ENCODE results near the gene CAPN10.

CAPN10 gene

DNA sequence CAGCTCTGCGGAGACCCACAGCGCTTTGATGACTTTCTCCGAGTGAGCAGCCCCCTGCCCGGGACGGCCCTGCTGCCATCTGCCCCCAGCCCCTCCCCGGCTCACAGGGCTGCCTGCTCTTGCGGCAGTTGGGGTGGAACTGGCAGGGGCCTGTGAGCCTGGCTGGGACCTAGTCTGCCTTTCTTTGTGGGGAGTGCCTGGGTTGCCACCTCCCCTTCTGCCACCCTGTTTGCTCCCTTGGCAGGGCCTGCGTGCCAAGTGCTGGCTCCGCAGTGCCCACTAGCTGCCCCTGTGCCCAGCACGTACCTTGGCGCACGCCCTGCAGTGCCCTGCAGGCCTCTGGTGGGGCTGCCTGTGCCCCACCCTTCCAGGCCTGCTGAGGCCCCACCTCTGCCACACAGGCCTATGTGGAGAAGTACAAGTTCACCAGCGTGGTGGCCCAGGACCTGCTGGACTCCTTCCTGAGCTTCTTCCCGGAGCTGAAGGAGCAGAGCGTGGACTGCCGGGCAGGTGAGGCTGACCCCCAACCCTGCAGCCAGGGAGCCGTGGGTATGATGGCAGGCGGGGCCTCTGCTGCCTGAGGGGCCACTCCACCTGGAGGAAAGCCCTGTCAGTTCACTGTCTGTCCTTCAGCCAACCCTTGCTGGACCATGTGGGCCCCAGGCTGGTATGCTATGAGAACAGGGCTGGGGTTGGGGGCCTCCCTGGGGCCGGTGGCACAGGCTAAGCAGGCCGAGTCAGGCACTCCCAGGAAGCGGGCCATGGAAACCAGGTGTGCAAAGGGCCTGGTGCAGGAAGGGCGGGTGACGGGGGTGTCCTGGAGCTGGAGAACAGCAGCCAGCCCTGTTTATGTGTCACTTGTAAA lies 11.2 kb upstream of the CAPN10 start:
- DNase-seq, result no peak

DNA sequence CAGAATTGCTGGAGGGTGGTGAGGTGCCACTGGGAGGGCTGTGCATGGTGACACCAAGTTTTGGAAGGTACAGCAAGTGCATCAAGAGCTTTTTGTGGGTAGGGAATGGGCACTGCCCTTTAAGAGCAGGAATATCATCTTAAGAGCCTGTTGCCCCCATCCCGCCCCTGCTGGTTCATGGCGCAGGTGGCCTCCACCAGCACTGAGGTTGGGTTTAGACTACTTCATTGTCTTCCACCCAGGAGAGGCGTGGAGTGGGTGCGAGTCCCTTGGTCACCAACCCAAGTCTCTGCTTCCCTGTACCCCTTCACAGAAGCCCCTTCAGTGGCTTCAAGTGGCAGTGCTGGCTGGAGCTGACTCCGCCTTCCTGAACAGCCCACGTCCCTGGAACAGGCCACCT lies 10.5 kb upstream of the CAPN10 start:
- no peak for DNase-seq

DNA sequence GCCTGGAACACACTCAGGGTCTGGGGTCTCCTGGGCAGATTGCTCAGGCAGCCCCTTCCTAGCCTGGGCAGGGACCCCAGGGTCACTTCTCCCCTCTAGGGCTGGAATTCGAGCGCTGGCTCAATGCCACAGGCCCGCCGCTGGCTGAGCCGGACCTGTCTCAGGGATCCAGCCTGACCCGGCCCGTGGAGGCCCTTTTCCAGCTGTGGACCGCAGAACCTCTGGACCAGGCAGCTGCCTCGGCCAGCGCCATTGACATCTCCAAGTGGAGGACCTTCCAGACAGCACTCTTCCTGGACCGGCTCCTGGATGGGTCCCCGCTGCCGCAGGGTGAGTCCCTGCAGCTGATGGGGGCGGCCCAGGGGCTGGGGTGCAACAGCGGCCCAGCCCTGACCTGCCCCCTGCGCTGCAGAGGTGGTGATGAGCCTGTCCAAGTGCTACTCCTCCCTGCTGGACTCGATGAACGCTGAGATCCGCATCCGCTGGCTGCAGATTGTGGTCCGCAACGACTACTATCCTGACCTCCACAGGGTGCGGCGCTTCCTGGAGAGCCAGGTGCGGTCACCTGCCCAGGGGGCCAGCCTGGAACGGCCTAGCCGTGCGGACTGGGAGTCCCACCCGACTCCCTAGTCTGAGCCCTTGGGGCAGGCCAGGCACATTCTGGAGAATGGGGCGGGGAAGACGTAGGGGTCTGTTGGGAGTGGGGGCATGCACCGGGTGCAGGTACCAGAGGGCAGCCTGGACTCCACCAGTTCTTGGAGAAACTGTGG lies 9.9 kb upstream of the CAPN10 start:
- DNase-seq, result no peak

DNA sequence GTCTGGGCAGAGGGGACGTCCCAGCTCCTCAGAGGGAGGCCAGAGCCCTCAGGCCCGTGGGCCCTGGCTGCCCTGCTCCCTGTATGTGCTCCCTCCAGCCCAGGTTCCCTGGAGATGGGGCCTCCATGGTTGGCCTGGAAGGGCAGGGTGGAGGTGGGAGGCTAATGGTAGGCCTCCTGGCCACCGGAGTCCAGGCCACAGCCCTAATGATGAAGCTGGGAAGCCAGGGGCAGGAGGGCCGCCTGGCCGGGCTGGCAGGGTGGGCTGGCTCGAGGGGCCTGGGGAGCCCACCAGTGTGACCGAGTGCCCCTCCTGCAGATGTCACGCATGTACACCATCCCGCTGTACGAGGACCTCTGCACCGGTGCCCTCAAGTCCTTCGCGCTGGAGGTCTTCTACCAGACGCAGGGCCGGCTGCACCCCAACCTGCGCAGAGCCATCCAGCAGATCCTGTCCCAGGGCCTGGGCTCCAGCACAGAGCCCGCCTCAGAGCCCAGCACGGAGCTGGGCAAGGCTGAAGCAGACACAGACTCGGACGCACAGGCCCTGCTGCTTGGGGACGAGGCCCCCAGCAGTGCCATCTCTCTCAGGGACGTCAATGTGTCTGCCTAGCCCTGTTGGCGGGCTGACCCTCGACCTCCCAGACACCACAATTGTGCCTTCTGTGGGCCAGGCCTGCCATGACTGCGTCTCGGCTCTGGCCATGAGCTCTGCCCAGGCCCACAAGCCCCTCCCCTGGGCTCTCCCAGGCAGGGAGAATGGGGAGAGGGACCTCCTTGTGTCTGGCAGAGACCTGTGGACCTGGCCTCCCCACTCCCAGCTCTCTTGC lies 9.0 kb upstream of the CAPN10 start:
- no peak for DNase-seq

DNA sequence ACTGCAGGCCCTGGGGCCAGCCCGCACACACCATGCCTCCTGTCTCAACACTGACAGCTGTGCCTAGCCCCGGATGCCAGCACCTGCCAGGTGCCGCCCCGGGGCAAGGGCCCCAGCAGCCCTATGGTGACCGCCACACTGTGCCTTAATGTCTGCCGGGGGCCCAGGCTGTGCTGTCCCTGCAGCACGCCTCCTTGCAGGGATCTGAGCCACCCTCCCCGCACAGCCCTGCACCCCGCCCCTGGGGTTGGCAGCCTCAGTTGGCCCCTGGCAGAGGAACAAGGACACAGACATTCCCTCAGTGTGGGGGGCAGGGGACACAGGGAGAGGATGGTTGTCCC lies 8.5 kb upstream of the CAPN10 start:
- DNase-seq, result no peak

DNA sequence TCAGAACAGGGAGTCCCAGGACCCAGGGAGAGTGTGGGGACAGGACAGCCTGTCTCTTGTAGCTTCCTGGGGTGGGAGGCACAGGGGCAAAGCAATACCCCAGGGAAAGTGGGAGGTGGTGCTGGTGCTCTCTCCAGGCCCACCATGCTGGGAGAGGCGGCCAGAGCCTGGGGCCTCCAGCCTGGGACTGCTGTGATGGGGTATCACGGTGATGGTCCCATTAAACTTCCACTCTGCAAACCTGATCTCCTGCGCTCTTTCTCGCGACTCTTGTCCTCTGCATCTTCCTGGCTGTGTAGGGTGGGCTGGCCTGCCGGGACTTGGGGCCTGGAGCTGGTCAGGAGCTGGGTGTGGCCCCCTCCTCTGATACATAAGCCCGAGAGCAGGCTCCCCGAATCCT lies 8.0 kb upstream of the CAPN10 start:
- DNase-seq, result no peak

DNA sequence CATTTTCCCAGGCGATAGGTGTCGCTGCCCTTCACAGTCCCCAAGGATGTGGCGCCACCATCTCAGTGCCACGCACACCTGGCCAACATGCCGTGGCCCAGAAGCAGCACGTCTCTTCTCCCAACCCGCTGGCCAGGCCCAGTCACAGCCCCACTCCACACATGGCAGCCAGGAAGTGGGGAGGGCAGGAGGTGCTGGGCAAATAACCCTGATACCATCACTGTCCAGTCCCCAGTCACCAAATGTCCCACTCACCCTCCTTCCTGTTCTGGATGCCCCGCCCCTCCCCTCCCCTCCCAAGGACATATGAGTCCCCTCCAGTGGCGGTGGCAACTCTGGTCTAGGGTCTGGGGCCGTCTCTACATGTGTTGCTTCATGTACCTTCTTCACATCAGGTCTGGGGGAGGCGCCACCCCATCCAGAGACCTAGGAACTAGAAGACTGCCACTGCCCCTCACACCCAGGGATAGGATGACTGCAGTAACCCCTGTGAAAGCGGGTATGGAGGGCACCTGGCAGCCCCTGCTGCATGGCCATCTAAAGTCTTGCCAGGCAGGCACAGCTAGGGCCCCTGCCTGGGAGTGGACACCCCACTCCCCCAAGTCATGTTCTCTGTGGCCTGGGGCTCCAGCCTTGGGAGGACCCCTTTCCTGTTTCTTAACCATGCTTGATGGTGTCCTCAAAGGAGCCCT lies 7.3 kb upstream of the CAPN10 start:
- no peak for DNase-seq

DNA sequence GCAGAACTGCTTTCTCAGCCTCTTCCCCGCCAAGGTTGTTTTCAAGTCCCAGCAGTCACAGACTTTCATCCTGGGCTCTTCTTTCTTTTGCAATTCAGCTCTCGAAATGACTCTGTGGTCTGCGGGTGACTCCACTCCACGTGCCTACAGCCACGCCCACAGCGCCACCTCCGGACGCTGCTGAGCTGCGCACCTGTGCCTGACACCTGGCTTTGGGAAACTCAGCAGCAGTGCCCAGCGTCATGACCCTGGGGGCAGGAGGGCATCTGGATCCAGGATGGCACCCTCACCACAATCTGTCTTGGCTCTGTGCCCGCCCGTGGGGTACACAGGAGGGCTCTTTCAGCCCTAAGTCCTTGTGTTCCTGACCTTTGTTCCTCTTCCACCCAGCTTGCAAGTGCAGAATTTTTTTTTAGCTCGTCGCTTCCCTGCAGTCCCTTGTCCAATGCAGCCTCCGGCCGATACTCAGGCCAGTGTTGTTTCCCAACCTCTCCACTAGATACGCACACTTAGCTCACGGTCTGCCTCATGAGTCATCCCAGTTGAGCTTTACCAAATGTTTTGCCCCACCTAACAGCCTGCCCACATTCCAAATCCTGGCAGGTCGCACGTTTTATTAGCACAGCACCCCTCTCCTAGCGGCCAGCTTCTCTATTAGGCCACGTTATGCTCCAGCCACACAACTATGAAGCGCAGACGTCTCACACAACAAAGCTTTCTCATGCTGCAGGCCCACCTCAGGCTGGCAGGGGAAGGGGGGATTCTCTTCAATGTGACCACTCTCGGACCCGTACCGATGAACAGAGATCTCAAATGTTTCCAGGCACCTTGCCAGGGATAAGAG lies 6.5 kb upstream of the CAPN10 start:
- peak; percentile 5 for DNase-seq

DNA sequence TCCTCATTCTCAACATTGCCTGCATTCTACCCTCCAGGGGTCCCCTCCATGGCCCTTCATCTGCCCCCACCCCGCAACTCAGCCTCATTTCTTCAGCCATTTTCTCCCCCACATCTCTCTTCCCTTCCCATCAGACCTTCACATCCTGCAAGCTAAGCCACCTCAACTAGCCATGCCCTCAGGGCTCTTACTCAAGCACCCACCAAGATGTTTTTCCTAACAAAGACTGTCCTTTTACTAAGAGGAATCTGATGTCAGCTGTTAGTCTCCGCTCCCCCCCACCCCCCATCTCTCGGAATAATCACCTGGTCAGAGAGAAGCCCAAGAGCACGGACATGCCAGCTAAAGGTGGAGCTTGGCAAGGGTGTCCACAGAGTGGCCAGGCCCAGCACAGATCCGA lies 4.7 kb upstream of the CAPN10 start:
- no peak for DNase-seq

DNA sequence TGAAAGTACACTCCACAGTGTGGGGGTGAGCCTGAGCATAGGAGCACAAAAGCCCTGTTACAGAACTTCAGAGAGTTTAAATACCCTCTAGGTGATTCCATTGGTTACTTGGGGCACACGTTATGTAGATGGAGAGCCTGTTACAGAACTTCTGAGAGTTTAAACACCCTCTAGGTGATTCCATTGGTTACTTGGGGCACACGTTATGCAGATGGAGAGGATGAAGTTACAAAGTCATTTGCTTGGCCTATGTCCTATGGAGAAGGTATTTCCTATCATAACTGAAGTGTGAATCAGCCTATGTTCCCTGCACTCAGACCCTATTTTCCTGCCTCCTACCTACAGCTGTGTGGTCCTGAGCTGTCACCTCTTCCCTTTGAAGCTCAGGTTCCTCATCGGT lies 3.8 kb upstream of the CAPN10 start:
- DNase-seq, result no peak

DNA sequence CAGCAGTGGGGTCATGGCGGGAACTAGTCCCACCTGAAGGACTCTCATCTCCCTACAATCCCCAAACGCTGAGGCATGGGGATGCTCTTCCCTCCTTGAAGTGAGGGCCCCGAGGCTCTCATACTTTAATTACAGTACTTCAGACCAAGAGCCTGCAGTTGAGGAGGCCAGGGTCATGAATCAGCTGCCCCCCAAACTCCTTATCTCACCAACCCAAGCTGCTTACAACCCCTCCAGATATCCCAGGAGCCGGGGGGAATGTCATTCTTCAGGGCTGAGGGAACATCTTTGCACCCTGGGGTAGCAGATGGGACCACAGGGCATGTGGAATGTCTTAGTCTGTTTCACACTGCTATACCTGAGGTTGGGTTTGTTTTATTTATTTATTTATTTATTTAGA lies 2.8 kb upstream of the CAPN10 start:
- DNase-seq, result no peak

DNA sequence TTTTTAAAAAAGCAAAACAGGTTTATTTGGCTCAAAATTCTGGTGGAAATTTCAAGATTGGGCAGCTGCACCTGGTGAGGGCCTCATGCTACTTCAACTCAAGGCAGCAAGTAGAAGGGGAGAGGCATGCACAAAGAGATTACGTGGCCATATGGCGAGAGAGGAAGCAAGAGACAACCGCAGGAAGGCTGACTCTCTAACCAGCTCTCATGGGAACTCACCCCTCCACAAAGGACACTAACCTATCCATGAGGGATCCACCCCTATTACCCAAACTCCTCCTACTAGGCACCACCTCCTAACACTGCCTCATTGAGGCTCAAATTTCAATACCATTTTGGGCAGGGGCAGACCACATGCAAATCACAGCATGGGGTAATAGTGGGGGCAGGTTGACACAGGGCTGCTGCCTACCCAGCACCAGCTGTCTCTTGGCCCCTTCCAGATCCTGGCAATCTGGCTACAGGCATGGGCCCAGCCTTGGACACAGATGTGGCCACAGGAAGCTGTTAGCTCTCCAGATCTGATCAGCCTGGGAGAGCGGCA lies 2.0 kb upstream of the CAPN10 start:
- no peak for DNase-seq

DNA sequence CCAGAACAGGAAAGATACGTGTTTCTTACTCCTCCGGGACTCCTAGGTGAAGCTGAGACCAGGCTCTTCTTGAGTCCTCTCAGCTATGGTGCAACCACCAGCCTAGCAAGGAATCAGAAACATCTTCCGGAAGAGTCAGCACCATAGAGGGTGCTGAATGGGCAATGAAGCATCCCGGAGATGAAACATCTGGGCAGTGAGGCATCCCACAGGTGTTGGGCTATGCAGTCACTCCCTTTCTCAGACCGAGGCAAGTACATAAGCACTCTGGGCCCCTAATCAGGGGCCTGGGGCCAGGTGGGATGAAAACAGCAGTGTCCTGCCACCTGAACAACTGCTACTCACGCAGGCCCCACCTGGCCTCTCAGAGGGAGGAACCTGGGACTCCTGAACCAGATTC lies 1.4 kb upstream of the CAPN10 start:
- DNase-seq, result no peak

DNA sequence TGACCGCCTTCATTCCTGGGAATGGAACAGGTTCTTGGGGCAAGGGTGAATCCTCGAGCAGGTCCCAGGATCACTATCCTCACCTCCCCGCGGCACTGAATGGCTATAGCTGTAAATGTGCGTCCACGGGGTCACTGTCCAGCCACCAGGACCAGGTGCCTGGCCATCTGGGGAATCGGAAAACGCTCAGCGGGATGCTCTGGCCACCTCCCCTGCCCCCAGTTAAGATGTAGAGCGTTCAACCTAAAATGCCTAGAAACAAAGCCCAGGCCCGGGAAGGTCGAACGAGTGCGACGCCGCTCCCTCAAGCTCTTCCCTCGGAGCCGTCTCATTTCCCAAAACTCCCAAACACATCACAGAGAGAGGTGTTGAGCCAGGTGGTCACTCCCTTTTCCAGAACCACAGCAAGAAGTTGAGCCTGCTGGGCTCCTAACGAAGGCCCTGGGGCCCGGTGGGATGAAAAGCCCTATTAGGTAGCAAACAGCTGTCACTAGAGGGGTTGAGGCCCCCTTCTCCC lies 795 bp upstream of the CAPN10 start:
- no peak for DNase-seq

DNA sequence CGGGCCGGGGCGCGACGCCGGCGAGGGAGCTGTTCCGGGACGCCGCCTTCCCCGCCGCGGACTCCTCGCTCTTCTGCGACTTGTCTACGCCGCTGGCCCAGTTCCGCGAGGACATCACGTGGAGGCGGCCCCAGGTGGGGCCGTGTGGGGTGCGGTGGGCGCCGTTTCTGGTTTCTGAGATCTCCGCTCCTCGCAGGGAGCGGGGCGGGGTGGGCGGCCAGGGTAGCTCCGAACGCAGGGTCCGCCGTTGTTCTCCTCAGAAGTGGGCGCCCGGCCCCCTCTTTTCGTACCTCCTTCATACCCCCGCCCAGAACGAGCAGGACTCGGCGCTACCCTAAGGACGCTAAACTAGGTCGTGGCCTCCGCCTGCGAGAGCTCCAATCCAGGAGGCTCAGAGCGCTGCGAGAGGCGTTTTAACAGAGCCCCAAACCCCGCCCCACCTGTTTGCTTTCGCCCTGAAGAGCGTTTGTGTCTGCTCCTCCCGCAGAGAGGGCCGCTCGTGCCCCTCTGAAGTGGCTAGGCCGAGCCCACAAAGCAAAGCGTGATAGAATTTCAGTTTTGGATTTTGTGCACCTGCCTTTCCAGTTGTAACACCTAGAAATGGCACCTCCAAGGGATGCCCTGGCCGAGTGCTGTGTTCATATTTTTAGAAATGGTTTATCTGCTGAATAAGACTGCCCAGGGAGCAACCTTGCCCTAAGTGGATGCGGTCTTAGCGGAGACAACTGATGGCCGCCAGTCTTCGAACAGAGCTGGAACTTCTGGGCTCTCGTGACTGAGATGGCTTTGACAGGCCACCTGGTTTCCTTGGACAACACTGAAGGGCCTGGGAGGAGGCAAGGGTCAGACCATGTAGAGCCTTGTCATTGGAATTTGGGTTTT lies 626 bp downstream of the CAPN10 start:
- DNase-seq, result peak; percentile 27

DNA sequence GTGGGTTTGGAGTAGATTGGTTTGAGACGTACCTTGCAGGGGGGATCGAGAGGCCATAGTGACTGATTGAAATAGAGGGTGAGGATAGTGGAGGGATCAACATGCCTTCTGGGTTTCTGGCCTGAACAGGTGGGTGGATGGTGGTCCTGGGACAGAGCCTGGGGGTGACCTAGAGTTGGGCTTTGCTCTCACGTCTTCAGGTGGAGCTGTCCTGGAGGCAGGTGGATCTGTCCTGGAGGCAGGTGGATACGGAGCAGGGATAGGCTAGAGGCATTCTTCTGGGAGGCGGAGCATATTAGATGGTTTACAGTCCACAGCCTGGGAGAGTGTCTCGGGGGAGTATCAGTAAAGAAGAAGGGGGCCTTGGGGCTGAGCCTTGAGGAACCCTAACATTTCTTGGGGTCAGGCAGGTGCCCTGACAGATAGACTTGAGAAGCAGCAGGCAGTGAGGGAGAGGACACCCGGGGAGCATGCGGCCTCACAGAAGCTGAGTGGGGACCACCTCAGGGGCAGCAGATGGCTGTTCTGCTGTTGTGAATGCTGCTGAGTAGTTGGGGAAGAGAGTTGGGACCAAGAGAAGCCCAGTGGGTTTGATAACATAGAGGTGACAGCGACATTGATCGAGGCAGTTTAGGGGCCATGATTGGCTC lies 1.6 kb downstream of the CAPN10 start:
- DNase-seq, result no peak

DNA sequence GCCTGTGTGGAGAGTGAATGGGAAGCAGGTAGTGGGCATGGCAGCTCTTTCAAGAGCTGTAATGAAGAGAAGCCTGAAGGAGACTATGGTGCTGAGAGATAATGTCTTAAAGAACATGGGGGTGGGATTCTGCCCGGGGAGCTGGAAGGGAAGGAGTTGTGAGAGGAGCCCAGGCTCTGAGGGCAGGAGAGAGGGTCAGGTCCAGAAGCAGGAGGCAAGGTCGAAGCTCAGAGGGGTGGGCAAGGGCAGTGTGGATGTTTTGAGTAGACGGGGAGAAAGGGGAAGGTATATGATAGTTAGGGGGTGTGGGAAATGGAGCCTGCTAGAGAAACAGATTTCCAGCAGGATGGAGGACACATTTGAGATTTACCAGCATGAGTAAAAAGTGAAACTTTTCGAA lies 2.1 kb downstream of the CAPN10 start:
- DNase-seq, result no peak

DNA sequence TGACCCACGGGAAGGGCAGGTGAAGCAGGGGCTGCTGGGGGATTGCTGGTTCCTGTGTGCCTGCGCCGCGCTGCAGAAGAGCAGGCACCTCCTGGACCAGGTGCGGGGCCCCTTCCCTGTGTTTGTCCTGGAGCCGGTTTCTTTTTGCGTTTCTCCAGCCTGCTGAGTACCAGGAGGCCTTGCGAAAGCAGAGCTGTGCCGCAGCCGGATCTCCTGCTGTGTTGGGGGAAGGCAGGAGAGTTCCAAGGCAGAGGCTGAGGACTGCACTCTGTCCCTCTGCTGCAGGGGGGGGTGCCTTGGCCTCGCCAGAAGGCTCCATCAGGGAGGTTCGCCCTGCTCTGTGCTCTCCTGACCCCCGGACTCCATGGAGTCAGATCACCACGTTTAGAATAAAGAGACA lies 2.8 kb downstream of the CAPN10 start:
- DNase-seq, result no peak

DNA sequence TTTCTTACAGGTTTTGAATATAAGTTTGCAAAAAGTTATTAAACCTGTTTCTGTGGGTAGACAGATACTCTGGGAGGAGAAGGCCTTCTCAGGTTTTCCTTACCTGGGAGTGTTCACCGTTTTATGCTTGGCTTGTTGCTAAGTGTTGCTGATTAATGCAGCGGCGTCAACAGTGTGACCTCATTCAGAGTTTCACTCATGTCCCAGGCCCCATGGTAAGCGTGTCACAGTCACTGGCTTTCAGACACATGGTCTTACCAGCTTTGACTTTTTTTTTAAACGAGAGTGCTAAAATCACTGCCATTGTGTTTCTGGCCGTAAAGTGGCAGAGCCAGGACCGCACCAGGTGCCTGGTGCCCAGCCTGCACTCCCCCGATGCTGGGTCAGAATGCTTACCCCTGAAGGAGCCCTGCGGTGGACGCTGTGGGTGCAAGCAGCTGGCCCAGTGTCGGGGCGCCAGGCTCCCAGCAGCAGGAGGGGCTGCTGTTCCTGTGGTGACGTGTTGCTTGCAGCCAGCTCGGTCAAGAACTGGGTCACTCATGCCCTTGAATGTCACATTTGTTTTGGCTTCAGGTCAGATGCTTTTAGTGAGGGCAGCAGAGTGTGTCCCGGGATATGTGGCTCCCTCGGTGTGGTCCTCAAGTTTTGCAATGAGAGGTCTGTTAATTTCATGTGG lies 3.5 kb downstream of the CAPN10 start:
- no peak for DNase-seq
